BLaER1 treated with 17β-estradiol and CSF1 and Interleukin-3, amounts not matched to agents 10 nM and 100 nM (cell line): Measurements from ENCODE around the gene ANP32A.

ENCODE experiments used
- H3K27ac ChIP-seq, 11 experiments: shearing (Covaris generic); formaldehyde crosslinking; 2 replicates each; pipeline ENCODE4 v1.8.1; 2022
- H3K27me3 ChIP-seq, 11 experiments: shearing (Covaris generic); formaldehyde crosslinking; 2 replicates each; pipeline ENCODE4 v1.8.1; 2022
- H3K36me3 ChIP-seq, 11 experiments: shearing (Covaris generic); formaldehyde crosslinking; 2 replicates each; pipeline ENCODE4 v1.8.1; 2022
- H3K4me1 ChIP-seq, 10 experiments: shearing (Covaris generic); formaldehyde crosslinking; 2 replicates each; pipeline ENCODE4 v1.8.1; 2022
- H3K4me2 ChIP-seq, 11 experiments: shearing (Covaris generic); formaldehyde crosslinking; 2 replicates each; pipeline ENCODE4 v1.8.1; 2022
- H3K4me3 ChIP-seq, 10 experiments: shearing (Covaris generic); formaldehyde crosslinking; 2 replicates each; pipeline ENCODE4 v1.8.1; 2022
- H3K9ac ChIP-seq, 11 experiments: shearing (Covaris generic); formaldehyde crosslinking; 2 replicates each; pipeline ENCODE4 v1.8.1; 2022
- H3K9me3 ChIP-seq, 11 experiments: shearing (Covaris generic); formaldehyde crosslinking; replicated peaks in 1 of 11; 2 replicates each; pipeline ENCODE4 v1.8.1; 2022
- H4K20me1 ChIP-seq, 11 experiments: shearing (Covaris generic); formaldehyde crosslinking; 2 replicates each; pipeline ENCODE4 v1.8.1; 2022
- Cebpa-rat ChIP-seq, 11 experiments: shearing (Covaris generic); IDR thresholded peaks; 2 replicates each; pipeline ENCODE4 v1.8.1; 2022

The ANP32A gene

DNA sequence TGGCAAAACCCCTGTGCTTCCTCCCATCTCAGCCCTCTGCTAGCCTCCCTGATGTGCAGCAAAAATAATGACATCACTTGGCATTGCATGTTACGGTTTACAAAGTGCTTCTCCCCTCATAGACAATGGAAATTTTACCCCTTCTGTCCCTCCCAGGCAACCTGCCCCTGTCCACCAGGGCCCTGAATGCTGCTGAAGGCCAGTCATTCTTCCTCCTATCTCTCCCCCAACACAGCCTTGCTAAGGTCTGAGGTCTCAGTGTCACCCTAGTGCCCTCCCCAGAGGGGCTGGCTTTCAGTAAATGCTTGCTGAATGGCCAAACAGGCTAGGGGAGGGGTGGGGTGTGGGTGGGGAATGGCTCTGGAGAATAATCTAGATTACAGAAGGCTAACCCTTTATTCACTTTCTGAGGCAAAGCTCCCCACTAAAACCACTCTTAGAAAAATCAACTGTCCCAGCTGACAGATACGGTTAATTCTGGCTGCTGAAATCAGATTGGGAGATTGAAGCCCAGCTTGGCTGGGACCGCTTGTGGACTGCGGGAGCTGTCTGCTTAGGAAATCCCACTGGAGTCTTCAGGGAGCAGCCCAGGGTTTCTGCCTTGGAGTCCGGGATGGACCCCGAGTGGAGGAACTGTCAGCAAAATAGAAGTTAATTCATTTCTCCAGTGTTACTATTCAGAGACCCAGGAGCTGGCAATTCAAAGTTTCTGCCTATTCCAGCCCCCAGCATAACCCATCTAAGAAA, 22.9 kb downstream of the ANP32A start:
- Histone ChIP-seq H3K9me3 (no peaks in the 10 kb centered on the region), H3K9ac (peak overlapping the region in 4 of 11 experiments; percentile 4 to 28 (median 24); a peak in 6 of 22 replicates), H3K4me2 (peak overlapping the region; percentile 80 to 97 (median 91)), H3K4me3 (no peak overlapping the region), H3K4me1 (peaks cover 96 to 100% (median 99%) of the 10 kb centered on the region in 10 experiments), H3K36me3 (peaks cover 0 to 84% (median 30%) of the 10 kb centered on the region in 11 experiments; a peak in 15 of 22 replicates), H4K20me1 (peaks cover 99 to 100% (median 100%) of the 10 kb centered on the region in 11 experiments), H3K27ac (peak overlapping the region in 7 of 11 experiments; percentile 9 to 44 (median 20); a peak in 7 of 22 replicates), H3K27me3 (no peaks in the 10 kb centered on the region)
- TF ChIP-seq Cebpa-rat (IDR thresholded peaks at IDR 0.05), result no peak

GRCh38 chr15:68797191-68797590, 23.5 kb downstream of the ANP32A start:
- H3K27ac ChIP-seq, result peak overlapping the region in 5 of 11 experiments; percentile 1 to 44 (median 18); a peak in 3 of 22 replicates
- H3K9ac ChIP-seq, result peak overlapping the region in 3 of 11 experiments; percentile 16 to 35 (median 28); a peak in 3 of 22 replicates

DNA sequence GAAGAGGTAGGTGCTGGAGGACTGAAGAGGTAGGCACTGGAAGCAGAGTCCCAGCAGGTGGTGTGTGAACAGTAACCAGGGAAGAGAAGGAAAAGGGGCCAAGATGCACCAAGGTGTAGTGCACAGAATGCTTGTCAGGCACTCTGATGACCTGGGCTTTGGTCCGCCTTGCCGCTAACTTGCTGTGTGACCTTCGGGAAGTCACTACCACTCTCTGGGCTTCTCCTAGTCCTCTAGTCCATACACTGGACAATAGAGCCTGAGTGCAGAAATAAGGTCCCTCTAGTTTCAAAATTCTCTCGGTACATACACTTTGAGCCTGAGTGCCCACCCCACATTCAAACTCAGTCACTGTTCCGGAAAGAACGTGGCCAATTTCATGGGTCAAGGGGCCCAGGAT, 24.1 kb downstream of the ANP32A start:
- peak overlapping the region; percentile 80 to 97 (median 91) for H3K4me2 ChIP-seq
- H3K4me3 ChIP-seq, result no peak overlapping the region
- H3K9me3 ChIP-seq, result no peaks in the 10 kb centered on the region
- peak overlapping the region in 6 of 11 experiments; percentile 28 to 69 (median 60); a peak in 6 of 22 replicates for H3K9ac ChIP-seq
- peak overlapping the region in 3 of 11 experiments; percentile 18 to 61 (median 19); a peak in 1 of 22 replicates for H3K27ac ChIP-seq
- no peaks in the 10 kb centered on the region for H3K27me3 ChIP-seq
- H3K36me3 ChIP-seq, result peaks cover 0 to 76% (median 28%) of the 10 kb centered on the region in 11 experiments; a peak in 16 of 22 replicates
- peaks cover 97 to 100% (median 99%) of the 10 kb centered on the region in 10 experiments for H3K4me1 ChIP-seq
- no peak for TF ChIP-seq Cebpa-rat (IDR thresholded peaks at IDR 0.05)
- H4K20me1 ChIP-seq, result peaks cover 99 to 100% (median 100%) of the 10 kb centered on the region in 11 experiments

More at GRCh38 chr15:68797191-68797590, 23.5 kb downstream of the ANP32A start:
- peak overlapping the region; percentile 80 to 97 (median 91) for H3K4me2 ChIP-seq
- H3K27me3 ChIP-seq, result no peaks in the 10 kb centered on the region
- TF ChIP-seq Cebpa-rat (IDR thresholded peaks at IDR 0.05), result no peak
- no peaks in the 10 kb centered on the region for H3K9me3 ChIP-seq
- no peak overlapping the region for H3K4me3 ChIP-seq
- H3K36me3 ChIP-seq, result peaks cover 0 to 82% (median 29%) of the 10 kb centered on the region in 11 experiments; a peak in 16 of 22 replicates
- peaks cover 97 to 100% (median 99%) of the 10 kb centered on the region in 10 experiments for H3K4me1 ChIP-seq
- H4K20me1 ChIP-seq, result peaks cover 99 to 100% (median 100%) of the 10 kb centered on the region in 11 experiments

DNA sequence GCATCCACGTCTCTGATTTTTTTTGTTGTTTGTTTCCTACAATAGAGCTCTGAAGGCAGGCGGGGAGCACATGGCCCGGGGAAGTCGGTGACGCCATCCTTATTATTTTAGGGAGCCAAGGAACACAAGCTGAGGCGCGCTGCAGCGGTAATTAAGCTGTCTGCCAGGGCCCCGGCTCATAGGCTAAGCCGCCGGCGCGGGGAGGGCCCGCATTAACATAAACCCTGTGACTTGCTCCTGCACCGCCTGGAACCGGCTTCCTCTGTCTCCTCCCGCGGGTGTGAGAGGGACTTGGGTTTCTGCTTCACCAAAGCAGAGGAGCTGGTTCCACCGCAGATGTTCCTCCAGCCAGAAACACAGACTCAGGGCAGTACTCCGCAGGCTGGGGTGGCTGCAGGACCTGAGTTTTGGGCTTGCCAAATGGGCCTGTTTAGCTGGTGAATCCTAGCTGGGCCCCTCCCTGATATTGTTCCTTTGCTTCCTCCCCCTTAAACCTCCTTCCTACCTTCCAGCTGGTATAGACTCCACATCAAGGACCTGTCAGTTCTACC, 25.3 kb downstream of the ANP32A start:
- peaks cover 0 to 65% (median 21%) of the 10 kb centered on the region in 11 experiments; a peak in 14 of 22 replicates for H3K36me3 ChIP-seq
- H3K4me1 ChIP-seq, result peaks cover 99 to 100% (median 100%) of the 10 kb centered on the region in 10 experiments
- TF ChIP-seq Cebpa-rat (IDR thresholded peaks at IDR 0.05), result no peak
- peak overlapping the region in 6 of 10 experiments; percentile 2 to 49 (median 22); a peak in 7 of 20 replicates for H3K4me3 ChIP-seq
- peaks cover 99 to 100% (median 100%) of the 10 kb centered on the region in 11 experiments for H4K20me1 ChIP-seq
- H3K27ac ChIP-seq, result peak overlapping the region; percentile 28 to 66 (median 55); a peak in 21 of 22 replicates
- no peaks in the 10 kb centered on the region for H3K27me3 ChIP-seq
- H3K4me2 ChIP-seq, result peak overlapping the region; percentile 80 to 97 (median 91)
- no peaks in the 10 kb centered on the region for H3K9me3 ChIP-seq
- H3K9ac ChIP-seq, result peak overlapping the region; percentile 20 to 69 (median 62); a peak in 20 of 22 replicates

DNA sequence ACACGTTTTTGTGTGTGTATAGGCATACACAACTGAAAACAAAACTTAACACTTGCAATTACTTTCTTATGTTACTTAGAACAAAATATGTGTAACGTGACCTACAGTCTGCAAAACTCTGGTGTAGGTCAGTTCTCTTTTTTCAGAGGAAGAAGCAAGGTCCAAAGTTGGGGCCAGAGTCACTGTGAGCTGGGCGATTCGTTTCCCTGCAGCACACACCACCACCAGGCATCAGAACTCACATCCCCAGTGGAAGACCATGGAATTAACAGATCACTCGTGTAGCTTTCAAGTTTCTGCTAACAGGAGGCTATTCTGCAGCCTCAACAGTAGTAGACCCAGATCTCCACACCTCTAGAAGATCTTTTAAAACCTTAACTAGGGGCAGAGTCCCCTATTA, 25.8 kb downstream of the ANP32A start:
- H3K4me1 ChIP-seq, result peaks cover 99 to 100% (median 100%) of the 10 kb centered on the region in 10 experiments
- H3K9me3 ChIP-seq, result no peaks in the 10 kb centered on the region
- peak overlapping the region in 3 of 10 experiments; percentile 22 to 49 (median 23); a peak in 5 of 20 replicates for H3K4me3 ChIP-seq
- peak overlapping the region; percentile 80 to 97 (median 91) for H3K4me2 ChIP-seq
- H3K27me3 ChIP-seq, result no peaks in the 10 kb centered on the region
- H3K9ac ChIP-seq, result peak overlapping the region; percentile 20 to 69 (median 58); a peak in 19 of 22 replicates
- H3K36me3 ChIP-seq, result peaks cover 0 to 63% (median 23%) of the 10 kb centered on the region in 11 experiments; a peak in 14 of 22 replicates
- peak overlapping the region; percentile 17 to 66 (median 55); a peak in 21 of 22 replicates for H3K27ac ChIP-seq
- TF ChIP-seq Cebpa-rat (IDR thresholded peaks at IDR 0.05), result no peak
- H4K20me1 ChIP-seq, result peaks cover 99 to 100% (median 100%) of the 10 kb centered on the region in 11 experiments

DNA sequence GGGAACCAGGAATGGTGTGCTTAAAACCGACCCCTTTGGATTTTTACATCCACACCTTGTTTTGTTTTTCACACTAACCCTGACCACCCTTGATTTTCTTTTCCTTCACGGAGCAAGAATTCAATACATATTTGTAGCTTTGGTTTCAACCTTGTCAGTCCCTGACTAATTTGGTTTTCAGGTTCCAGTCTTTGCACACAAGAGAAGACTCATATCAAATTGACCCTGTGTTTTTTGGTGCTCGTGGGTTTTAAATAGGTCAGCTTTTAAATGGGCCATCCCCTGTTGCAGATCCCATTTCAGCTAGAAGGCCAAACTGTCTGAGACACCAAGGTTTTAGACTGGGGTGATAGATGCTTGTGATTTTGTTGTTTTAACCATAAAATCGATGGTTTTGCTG, 26.4 kb downstream of the ANP32A start:
- peak overlapping the region in 9 of 11 experiments; percentile 52 to 66 (median 58); a peak in 5 of 22 replicates for H3K9ac ChIP-seq
- H3K27me3 ChIP-seq, result no peaks in the 10 kb centered on the region
- peaks cover 99 to 100% (median 100%) of the 10 kb centered on the region in 11 experiments for H4K20me1 ChIP-seq
- no peaks in the 10 kb centered on the region for H3K9me3 ChIP-seq
- no peak for TF ChIP-seq Cebpa-rat (IDR thresholded peaks at IDR 0.05)
- H3K27ac ChIP-seq, result peak overlapping the region; percentile 17 to 66 (median 55); a peak in 16 of 22 replicates
- H3K4me1 ChIP-seq, result peaks cover 99 to 100% (median 100%) of the 10 kb centered on the region in 10 experiments
- H3K4me2 ChIP-seq, result peak overlapping the region; percentile 80 to 97 (median 91)
- H3K4me3 ChIP-seq, result peak overlapping the region in 2 of 10 experiments; percentile 16 to 23; a peak in 1 of 20 replicates
- peaks cover 0 to 63% (median 28%) of the 10 kb centered on the region in 11 experiments; a peak in 14 of 22 replicates for H3K36me3 ChIP-seq

DNA sequence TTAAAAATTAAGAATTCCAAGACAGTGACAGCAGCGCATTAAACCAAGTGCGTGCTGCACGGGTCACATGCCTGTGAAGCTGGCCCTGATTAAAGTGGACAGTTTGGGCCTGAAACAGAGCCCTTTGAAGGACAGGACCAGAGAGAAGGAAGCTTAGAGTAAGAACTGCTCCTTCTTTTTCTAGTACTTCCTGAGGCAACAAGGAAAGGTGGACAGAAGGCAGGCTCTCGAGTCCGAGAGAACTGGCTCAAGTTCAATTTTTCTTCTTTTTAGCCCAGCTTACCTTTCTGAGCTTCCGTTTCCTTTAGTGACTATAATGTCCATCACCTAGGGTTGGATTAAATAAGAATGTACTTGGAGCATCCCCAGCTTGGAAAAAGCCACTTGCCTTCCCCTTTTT, 26.9 kb downstream of the ANP32A start:
- H3K4me3 ChIP-seq, result no peak overlapping the region
- H3K4me1 ChIP-seq, result peaks cover 99 to 100% (median 100%) of the 10 kb centered on the region in 10 experiments
- no peaks in the 10 kb centered on the region for H3K9me3 ChIP-seq
- H3K4me2 ChIP-seq, result peak overlapping the region; percentile 80 to 97 (median 91)
- no peak for TF ChIP-seq Cebpa-rat (IDR thresholded peaks at IDR 0.05)
- peaks cover 0 to 63% (median 31%) of the 10 kb centered on the region in 11 experiments; a peak in 14 of 22 replicates for H3K36me3 ChIP-seq
- no peak overlapping the region for H3K9ac ChIP-seq
- H3K27me3 ChIP-seq, result no peaks in the 10 kb centered on the region
- peaks cover 99 to 100% (median 100%) of the 10 kb centered on the region in 11 experiments for H4K20me1 ChIP-seq
- peak overlapping the region in 7 of 11 experiments; percentile 17 to 66 (median 54); a peak in 5 of 22 replicates for H3K27ac ChIP-seq
